MG63 (cell line): ENCODE measurements around the gene RGL2. TPM values are rescaled to one million over a fixed set of nuclear protein-coding genes. Genes with fewer than 3 reads are reported as not detected.
A peak's percentile ranks its signal among the peaks of the same experiment; 100 is the strongest.
"Not testable (repeated sequence)": the region's sequence is repeated elsewhere in the genome, so short reads cannot be mapped to it uniquely, and the experiment has no call there.

ENCODE experiments used
- DNase-seq: peaks from one replicate; pipeline ENCODE4 v3.0.0-alpha.2; 2020
- H3K27me3 ChIP-seq: fragments of 250-450 bp; sonication (Bioruptor Pico); 2 replicates; pipeline ENCODE4 v1.5.1; 2020; ENCODE audit warnings: mild to moderate bottlenecking, moderate library complexity
- H3K36me3 ChIP-seq: fragments of 250-450 bp; sonication (Bioruptor Pico); 2 replicates; pipeline ENCODE4 v1.5.1; 2020; ENCODE audit warnings: mild to moderate bottlenecking, moderate library complexity
- H3K4me3 ChIP-seq: fragments of 250-450 bp; sonication (Bioruptor Pico); 2 replicates; pipeline ENCODE4 v1.5.1; 2020; ENCODE audit warnings: mild to moderate bottlenecking, moderate library complexity
- H3K9me3 ChIP-seq: fragments of 250-450 bp; sonication (Bioruptor Pico); 2 replicates; pipeline ENCODE4 v1.5.1; 2020; ENCODE audit warnings: mild to moderate bottlenecking, moderate library complexity
- total RNA-seq: library from RNA; depleted of rRNA; stranded (reverse); fragments of >200 nt; shearing (Covaris generic); gene quantifications from 2 replicates; pipeline ENCODE4 v1.2.3, GENCODE V29; 2014; ENCODE audit warnings: low replicate concordance; rRNA removed

Gene RGL2
- total RNA-seq, 1 experiment from 2014 or later: 123 TPM

DNA sequence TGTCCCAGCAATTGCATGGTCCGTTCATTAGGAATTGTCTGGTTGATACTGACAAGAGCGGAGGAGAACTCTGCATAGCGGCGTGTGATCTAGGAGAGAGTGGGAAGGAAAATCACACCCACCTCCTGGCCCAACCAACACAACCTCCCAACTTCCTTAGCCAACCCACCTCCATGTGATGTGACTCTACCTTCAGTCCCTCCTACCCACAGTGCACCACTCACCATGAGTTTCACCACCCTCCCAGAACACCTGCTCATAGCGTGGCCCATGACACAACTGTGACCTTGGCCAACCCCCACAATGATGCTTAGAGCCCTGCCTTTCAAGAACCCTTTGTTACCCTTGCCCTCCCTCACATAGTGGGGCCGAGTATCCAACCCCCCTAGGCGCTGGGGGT is 34.7 kb downstream of the RGL2 start:
- no peak for DNase-seq
- H3K9me3 ChIP-seq: no peaks in the 10 kb centered on the region
- no peak overlapping the region for H3K4me3 ChIP-seq
- peaks cover 88% of the 10 kb centered on the region for H3K36me3 ChIP-seq
- no peaks in the 10 kb centered on the region for H3K27me3 ChIP-seq

DNA sequence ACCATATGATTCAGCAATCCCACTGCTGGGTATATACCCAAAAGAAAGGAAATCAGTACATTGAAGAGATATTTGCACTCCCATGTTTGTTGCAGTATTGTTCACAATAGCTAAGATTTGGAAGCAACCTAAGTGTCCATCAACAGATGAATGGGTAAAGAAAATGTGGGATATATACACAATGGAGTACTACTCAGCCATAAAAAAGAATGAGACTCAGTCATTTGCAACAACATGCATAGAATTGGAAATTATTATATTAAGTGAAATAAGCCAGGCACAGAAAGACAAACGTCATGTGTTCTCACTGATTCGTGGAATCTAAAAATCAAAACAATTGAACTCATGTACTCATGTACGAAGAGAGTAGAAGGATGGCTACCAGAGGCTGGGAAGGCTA is 36.3 kb downstream of the RGL2 start:
- H3K9me3 ChIP-seq, H3K4me3 ChIP-seq, DNase-seq, H3K27me3 ChIP-seq: not testable (repeated sequence)
- H3K36me3 ChIP-seq: peaks cover 84% of the 10 kb centered on the region

DNA sequence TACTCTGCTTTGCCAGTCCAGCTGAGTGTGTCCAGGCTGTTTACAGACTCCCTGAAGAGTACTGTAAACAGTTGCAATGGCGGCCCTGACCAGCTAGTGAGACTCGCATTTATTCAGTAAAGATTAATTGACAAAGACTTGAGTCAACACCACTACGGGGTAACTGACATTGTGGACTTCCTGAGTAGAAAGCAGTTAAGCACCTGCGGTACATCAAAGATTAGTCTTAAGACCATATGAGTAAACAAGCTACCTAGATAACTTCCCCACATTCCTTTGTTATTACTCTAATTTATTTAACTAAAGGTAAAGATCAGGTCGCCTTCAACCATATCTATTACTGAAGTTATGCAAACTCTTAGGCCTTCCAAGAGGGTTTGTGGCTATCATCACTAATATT is 39.7 kb downstream of the RGL2 start:
- DNase-seq: no peak
- Histone ChIP-seq H3K9me3 (no peaks in the 10 kb centered on the region), H3K4me3 (no peak overlapping the region), H3K36me3 (peaks cover 70% of the 10 kb centered on the region), H3K27me3 (no peaks in the 10 kb centered on the region)

DNA sequence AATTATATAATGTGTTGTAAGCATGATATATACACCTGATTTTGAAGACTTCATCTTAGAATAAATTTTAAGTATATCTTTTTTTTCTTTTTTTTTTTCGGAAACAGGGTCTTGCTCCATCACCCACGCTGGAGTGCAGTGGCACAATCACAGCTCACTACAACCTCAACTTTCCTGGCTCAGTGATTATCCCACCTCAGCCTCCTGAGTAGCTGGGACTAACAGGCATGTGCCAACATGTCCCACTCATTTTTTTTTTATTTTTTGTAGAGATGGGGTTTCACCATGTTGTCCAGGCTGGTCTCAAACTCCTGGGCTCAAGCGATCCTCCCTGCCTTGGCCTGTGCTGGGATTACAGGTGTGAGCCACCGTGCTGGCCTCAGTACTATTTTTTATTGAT is 44.2 kb downstream of the RGL2 start:
- no peak overlapping the region for H3K4me3 ChIP-seq
- H3K27me3 ChIP-seq: no peaks in the 10 kb centered on the region
- no peak for DNase-seq
- H3K36me3 ChIP-seq: peaks cover 61% of the 10 kb centered on the region
- no peaks in the 10 kb centered on the region for H3K9me3 ChIP-seq

DNA sequence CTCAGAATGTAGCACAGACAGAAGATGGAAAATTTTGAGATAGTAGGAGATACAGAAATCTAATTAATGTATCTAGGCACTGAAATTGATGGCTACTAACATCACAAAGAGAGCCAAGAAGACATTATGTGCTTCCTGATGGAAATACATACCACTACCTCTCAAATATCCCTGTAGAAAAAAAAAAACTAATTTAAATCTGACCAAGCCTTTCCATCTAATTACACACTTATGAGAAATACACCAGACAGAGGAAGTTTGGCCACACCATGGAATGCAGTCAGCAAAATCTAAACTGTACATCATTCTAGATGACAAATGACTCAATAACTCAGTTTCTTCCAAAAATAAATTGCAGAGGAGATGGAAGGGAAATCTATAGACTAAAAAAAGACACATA is 46.0 kb downstream of the RGL2 start:
- Histone ChIP-seq H3K36me3 (peaks cover 47% of the 10 kb centered on the region), H3K9me3 (no peaks in the 10 kb centered on the region), H3K27me3 (no peaks in the 10 kb centered on the region), H3K4me3 (no peak overlapping the region)
- DNase-seq: no peak

DNA sequence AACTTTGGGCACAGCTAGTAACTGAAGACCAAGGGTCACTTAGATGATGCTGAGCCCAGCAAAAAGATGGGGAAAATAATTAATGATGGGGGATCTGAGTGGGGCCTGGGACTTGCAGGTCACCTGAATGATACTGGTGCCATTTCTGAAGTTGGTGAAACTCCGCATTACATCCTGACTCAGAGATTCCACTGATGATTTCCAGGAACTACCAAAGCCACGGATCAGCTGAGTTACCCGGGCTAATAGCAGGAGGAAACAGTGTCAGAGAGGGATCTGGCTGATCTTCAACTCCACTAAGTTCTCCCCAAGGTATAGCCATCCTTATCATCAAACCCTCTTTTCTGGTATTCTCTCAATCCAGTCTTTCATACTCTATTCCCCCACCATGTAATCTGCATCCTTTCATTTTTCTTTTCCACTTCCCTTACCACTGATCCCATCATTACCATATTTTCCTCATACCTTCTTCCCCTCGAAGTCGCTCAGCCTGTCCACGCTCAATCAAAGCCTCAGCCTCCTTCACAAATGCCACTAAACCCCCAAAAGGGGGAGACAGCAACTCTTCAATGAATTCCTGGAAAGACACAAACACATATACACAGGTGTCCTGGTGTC is 47.2 kb downstream of the RGL2 start:
- Histone ChIP-seq H3K36me3 (peaks cover 37% of the 10 kb centered on the region), H3K4me3 (no peak overlapping the region), H3K9me3 (no peaks in the 10 kb centered on the region), H3K27me3 (no peaks in the 10 kb centered on the region)
- DNase-seq: no peak

DNA sequence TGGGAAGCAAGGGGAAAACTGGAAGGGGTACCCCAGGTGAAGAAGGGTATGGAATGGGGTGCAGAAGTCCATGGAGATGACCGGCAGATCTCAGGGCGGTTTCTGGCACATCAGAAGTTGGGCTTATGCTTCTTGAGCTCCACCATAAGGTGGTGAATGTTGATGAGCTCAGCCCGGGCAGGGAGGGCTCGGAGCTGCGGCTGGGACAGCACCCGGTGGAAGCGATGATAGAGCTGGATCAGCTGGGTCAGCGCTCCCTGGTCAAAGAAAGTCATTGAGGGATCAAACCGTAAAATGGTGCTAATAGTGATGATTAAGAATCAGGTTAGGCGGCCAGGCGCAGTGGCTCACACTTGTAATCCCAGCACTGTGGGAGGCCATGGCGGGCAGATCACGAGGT is 48.0 kb downstream of the RGL2 start:
- no peaks in the 10 kb centered on the region for H3K9me3 ChIP-seq
- DNase-seq: no peak
- no peak overlapping the region for H3K4me3 ChIP-seq
- peaks cover 34% of the 10 kb centered on the region for H3K36me3 ChIP-seq
- H3K27me3 ChIP-seq: no peaks in the 10 kb centered on the region

DNA sequence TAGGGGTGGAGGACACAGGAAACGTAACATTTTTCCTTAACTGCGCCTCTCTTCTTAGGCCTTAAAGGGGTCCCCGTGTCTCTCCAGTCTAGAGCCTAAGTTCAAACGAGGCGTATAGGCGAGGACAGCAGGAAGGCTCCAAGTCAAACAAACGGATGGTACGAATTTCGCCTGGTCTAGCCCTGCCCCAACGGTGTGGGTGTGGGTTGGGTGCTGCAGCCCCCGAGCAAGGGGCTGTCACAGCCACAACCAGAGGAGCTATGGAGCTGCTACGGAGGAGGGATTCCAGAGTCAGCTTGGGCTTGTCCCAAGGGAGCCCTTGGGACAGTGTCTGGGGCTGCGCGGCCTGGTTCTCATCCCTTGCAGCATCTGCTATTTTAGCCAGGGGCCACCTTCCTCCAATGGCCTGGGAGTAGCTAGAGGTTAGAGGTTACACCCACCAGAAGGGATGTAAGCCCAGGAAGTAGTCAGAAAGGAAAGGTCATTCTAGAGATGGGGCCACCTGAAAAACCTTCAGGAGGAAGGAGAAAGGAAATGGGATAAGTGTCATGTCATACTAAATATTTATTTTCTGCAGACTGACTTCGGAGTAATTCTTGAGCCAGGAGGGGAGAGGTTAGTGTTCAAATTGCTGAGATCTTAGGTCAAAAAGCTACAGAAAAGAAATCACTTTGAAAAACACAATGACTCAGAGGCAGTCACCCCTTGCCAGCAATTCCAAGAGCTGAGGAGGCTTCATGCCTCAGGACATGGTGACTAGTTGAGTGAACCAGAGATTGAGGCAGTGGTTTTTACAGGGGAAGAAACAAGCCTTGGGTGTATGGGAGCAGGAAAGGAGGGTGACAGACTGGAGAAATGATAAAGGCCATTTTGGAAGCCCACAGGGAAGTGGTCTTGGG is 48.8 kb downstream of the RGL2 start:
- Histone ChIP-seq H3K4me3 (peak overlapping the region; percentile 67), H3K27me3 (no peaks in the 10 kb centered on the region), H3K36me3 (peaks cover 32% of the 10 kb centered on the region), H3K9me3 (no peaks in the 10 kb centered on the region)
- peak; percentile 93 for DNase-seq

DNA sequence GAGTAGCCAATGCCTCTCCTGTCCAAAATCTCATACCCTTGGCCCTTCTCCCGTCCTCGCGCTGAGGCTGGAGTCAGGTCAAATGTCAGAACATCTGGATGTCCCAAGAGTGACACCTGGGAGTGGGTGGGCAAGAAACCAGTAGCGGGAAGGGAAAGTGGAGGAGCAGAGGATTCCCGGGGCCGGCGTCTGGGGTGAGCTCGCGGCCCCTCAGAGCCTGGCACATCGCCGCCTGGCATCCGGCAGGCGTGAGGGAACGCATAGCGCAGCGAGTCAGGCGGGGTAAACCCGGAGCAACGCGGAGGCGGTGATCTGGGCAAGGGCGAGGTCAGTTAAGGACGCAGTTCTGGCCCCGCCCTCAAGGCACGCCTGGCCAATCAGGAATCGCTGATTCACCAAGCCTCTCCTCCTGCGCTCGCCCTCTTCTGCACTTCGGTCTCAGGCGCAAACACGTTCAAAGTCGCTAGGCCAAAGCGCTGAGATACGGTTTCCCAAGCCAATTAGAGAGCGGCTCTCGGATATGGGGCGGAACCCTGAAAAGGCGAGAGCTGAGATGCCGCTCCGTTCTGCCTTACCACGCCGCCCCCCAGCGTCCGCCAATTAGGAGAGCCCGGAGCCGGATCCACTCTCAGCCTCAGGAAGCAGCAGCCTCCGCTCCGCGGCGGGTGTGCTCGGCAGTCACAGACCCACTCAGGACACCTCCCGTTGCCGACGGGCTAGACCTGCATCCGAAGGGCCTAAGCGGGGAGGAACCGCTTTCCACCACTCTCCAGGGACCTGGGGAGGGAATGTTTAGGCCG is 49.6 kb downstream of the RGL2 start:
- H3K4me3 ChIP-seq: peak overlapping the region; percentile 67
- DNase-seq: peak; percentile 100
- no peaks in the 10 kb centered on the region for H3K9me3 ChIP-seq
- no peaks in the 10 kb centered on the region for H3K27me3 ChIP-seq
- H3K36me3 ChIP-seq: peaks cover 27% of the 10 kb centered on the region

DNA sequence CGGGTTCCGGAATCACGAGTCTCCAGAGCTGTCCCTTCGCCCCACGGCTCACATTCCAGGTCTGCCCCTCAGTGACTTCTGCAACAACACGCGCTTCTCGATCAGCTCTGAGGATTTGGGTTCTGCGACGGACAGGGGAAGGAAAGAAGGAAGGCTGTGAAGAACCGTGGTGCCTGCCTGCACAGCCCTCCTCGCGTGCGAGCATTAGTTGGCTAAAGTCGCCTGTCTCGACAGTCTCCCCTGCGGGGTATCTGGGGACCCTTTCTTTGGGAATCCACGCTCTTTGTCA is 50.2 kb downstream of the RGL2 start:
- Histone ChIP-seq H3K36me3 (peaks cover 27% of the 10 kb centered on the region), H3K9me3 (no peaks in the 10 kb centered on the region), H3K4me3 (peak overlapping the region; percentile 67), H3K27me3 (no peaks in the 10 kb centered on the region)
- peak; percentile 76 for DNase-seq

DNA sequence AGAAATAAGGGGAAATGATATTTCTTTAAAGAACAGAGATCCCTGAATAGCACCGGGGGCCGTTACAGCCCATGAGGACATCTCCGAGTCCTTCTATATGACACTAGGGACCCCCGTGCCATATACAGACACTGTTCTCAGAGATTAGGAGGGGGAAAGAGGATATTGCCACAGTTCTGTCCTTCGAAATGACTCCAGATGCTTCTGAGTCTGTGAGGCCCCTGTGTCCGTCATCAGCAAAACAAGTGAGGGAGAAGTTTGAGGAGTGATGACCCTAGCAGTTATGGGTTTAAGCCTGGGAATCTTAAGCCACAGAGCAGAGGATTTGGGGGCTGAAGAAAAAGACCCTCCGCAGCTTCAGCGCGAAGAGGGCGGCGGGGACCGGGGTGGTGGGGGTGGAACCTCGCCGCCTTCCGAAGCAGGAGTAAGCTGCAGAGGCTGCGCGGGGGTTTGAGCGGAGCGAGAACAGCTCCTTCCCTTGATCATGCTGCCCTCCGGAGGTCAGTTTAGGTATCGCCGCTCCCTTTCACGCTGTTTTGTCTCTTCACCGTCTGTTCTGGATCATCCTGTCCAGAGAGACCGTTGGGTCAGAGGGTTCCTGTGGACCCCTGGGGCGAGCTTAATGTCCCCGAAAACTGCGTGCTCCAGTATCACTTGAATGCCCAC is 50.6 kb downstream of the RGL2 start:
- DNase-seq: peak; percentile 96

DNA sequence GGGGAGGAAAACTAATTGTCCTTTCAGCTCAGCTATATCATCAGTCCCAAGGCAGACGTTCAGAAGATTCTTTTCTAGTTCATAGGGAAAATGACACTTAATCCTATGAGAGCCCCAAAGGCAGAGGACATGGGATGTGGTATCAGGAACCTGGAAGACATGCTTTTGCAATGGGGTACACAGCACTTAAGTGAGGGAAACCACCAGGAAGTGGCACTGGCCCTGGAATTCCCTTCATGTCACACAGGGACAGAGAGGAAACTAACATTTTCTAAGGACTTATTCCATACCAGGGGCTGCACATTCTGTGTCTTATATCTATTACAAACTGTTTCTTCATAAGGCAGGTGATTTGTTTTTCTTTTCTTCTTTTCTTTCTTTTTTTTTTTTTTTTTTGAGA is 55.3 kb downstream of the RGL2 start:
- Histone ChIP-seq H3K36me3 (no peaks in the 10 kb centered on the region), H3K9me3 (no peaks in the 10 kb centered on the region), H3K4me3 (no peak overlapping the region)

More for the DNA sequence above, 50.6 kb downstream of the RGL2 start:
- H3K36me3 ChIP-seq: peaks cover 27% of the 10 kb centered on the region
- no peaks in the 10 kb centered on the region for H3K9me3 ChIP-seq
- peak overlapping the region; percentile 67 for H3K4me3 ChIP-seq
- H3K27me3 ChIP-seq: no peaks in the 10 kb centered on the region

DNA sequence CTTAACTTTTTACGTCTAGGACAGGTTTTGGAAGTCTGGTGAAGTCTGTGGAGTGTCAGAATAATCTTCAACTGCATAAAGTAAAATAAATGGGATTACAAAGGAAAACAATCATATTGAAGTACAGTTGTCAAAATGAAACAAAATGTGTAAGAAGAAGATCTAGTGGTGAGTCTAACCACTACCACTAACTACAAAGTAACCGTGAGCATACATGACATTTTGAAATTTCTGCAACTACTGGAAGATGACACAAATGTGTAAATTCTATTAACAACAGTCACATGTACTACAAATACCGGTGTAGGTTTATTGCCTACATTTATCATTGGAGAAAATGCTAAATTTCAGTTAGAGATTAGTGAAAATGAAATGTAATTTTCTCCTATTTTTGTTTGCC is 56.8 kb downstream of the RGL2 start:
- peaks cover 15% of the 10 kb centered on the region for H3K27me3 ChIP-seq
- H3K9me3 ChIP-seq: no peaks in the 10 kb centered on the region
- no peak overlapping the region for H3K4me3 ChIP-seq
- DNase-seq: no peak
- H3K36me3 ChIP-seq: no peaks in the 10 kb centered on the region

More for the DNA sequence above, 55.3 kb downstream of the RGL2 start:
- no peak for DNase-seq
- H3K27me3 ChIP-seq: peaks cover 13% of the 10 kb centered on the region

Other genes starting within 250 kb of the RGL2 start
- 0.59 and 2.5 TPM in 2 replicates for gene HLA-DPA1, start 225.3 kb downstream of the RGL2 start, total RNA-seq
- 9.2 and 54.4 TPM in 2 replicates for gene HLA-DPB1, start 223.0 kb downstream of the RGL2 start, total RNA-seq
- gene COL11A2, start 106.5 kb downstream of the RGL2 start, total RNA-seq: 0.99 and 2.6 TPM in 2 replicates
- gene RXRB, start 98.3 kb downstream of the RGL2 start, total RNA-seq: 43.6 and 58.8 TPM in 2 replicates
- gene SLC39A7, start 98.1 kb downstream of the RGL2 start, total RNA-seq: 397 and 459 TPM in 2 replicates
- gene HSD17B8, start 94.3 kb downstream of the RGL2 start, total RNA-seq: not detected in 2 replicates
- 77.7 and 171 TPM in 2 replicates for gene RING1, start 90.4 kb downstream of the RGL2 start, total RNA-seq
- gene VPS52, start 27.1 kb downstream of the RGL2 start, total RNA-seq: 38.1 and 47.4 TPM in 2 replicates
- gene RPS18, start 26.9 kb downstream of the RGL2 start, total RNA-seq: 11,886 and 16,367 TPM in 2 replicates
- gene B3GALT4, start 21.8 kb downstream of the RGL2 start, total RNA-seq: 0.49 and 2.0 TPM in 2 replicates
- 246 and 303 TPM in 2 replicates for gene WDR46, start 9.7 kb downstream of the RGL2 start, total RNA-seq
- 488 and 596 TPM in 2 replicates for gene PFDN6, start 9.3 kb downstream of the RGL2 start, total RNA-seq
- 37.5 and 89.0 TPM in 2 replicates for gene TAPBP, start 15.1 kb upstream of the RGL2 start, total RNA-seq
- 6.2 and 20.0 TPM in 2 replicates for gene ZBTB22, start 18.8 kb upstream of the RGL2 start, total RNA-seq
- 27.3 and 34.2 TPM in 2 replicates for gene DAXX, start 24.0 kb upstream of the RGL2 start, total RNA-seq
- gene KIFC1, start 92.9 kb upstream of the RGL2 start, total RNA-seq: 36.6 and 45.5 TPM in 2 replicates
- gene PHF1, start 112.1 kb upstream of the RGL2 start, total RNA-seq: 11.6 and 12.6 TPM in 2 replicates
- 158 and 230 TPM in 2 replicates for gene CUTA, start 119.2 kb upstream of the RGL2 start, total RNA-seq
- gene SYNGAP1, start 121.1 kb upstream of the RGL2 start, total RNA-seq: 0.92 and 0.96 TPM in 2 replicates
- 5.6 and 6.9 TPM in 2 replicates for gene ZBTB9, start 155.6 kb upstream of the RGL2 start, total RNA-seq